ENCODE data around the gene ACVR1C. TPM values are rescaled to one million over a fixed set of nuclear protein-coding genes. Genes with fewer than 3 reads are reported as not detected.

The ACVR1C gene
- total RNA-seq, 1 experiment from 2014 or later: not detected

- no peak for TF ChIP-seq REST (IDR thresholded peaks at IDR 0.05; ENCODE audit: insufficient read depth in 1 of 2, low read depth in 2 of 2, low read length in 1 of 2)
- TF ChIP-seq TCF7L2 (IDR thresholded peaks at IDR 0.05; ENCODE audit: low read depth, low read length): no peak
- TF ChIP-seq SIN3A (IDR thresholded peaks at IDR 0.05; ENCODE audit: borderline replicate concordance, insufficient read depth, low read depth, low read length): no peak
- TF ChIP-seq CTCF (IDR thresholded peaks at IDR 0.05): no peak
- TF ChIP-seq POLR2AphosphoS5 (IDR thresholded peaks at IDR 0.05; ENCODE audit: low read depth, low read length): no peak
- in situ Hi-C loops (cut with HindIII; ENCODE audit: low pct_unique_long_range_greater_than_20kb, low sequenced_read_pairs): no loop called here
- no peak overlapping the region for H3K4me3 ChIP-seq (ENCODE audit: low read depth in 2 of 2, low read length in 2 of 2)
- intact Hi-C loops (cut with micrococcal nuclease; ENCODE audit: unreplicated experiment): loop anchor here (10.0 kb wide), 1 partner anchor 182 kb away; no protein-coding TSS in a partner anchor
- DNase-seq (ENCODE audit: low read depth, low spot score): no peak
- H3K36me3 ChIP-seq (ENCODE audit: control insufficient read depth, insufficient read depth, low read length): no peaks in the 10 kb centered on the region; the same call in 1 of the 2 replicates
- no peaks in the 10 kb centered on the region for H3K9me3 ChIP-seq (ENCODE audit: control insufficient read depth, insufficient read depth, low read depth, low read length)
- peaks cover 5% of the 10 kb centered on the region for H3K27me3 ChIP-seq (ENCODE audit: control insufficient read depth, insufficient read depth, low read length)
- H3K27ac ChIP-seq (ENCODE audit: low read length): no peak overlapping the region
- no peaks in the 10 kb centered on the region for H3K4me1 ChIP-seq (ENCODE audit: control insufficient read depth, insufficient read depth, low read length)
- CTCF ChIA-PET: no interaction called here
- BruUV-seq (replicated peaks): no TSS peak
- POLR2A ChIA-PET: no interaction called here
- no peak for ATAC-seq
Observed at GRCh38 chr2:157487271-157487610, 141.4 kb downstream of the ACVR1C start.

GRCh38 chr2:157486596-157487270, 141.9 kb downstream of the ACVR1C start:
- no peaks in the 10 kb centered on the region for H3K9me3 ChIP-seq (ENCODE audit: control insufficient read depth, insufficient read depth, low read depth, low read length)
- in situ Hi-C loops (cut with HindIII; ENCODE audit: low pct_unique_long_range_greater_than_20kb, low sequenced_read_pairs) (no loop called here), intact Hi-C loops (cut with micrococcal nuclease; ENCODE audit: unreplicated experiment) (loop anchor here (10.0 kb wide), 1 partner anchor 182 kb away; no protein-coding TSS in a partner anchor)
- DNase-seq (ENCODE audit: low read depth, low spot score): no peak
- H3K4me3 ChIP-seq (ENCODE audit: low read depth in 2 of 2, low read length in 2 of 2): no peak overlapping the region
- ChIA-PET POLR2A (no interaction called here), CTCF (no interaction called here)
- H3K27me3 ChIP-seq (ENCODE audit: control insufficient read depth, insufficient read depth, low read length): peaks cover 5% of the 10 kb centered on the region
- ATAC-seq: no peak
- H3K36me3 ChIP-seq (ENCODE audit: control insufficient read depth, insufficient read depth, low read length): no peaks in the 10 kb centered on the region; the same call in 1 of the 2 replicates
- H3K27ac ChIP-seq (ENCODE audit: low read length): no peak overlapping the region
- BruUV-seq (replicated peaks): no TSS peak
- no peak for TF ChIP-seq POLR2AphosphoS5 (IDR thresholded peaks at IDR 0.05; ENCODE audit: low read depth, low read length)
- TF ChIP-seq SIN3A (IDR thresholded peaks at IDR 0.05; ENCODE audit: borderline replicate concordance, insufficient read depth, low read depth, low read length): no peak
- TF ChIP-seq REST (IDR thresholded peaks at IDR 0.05; ENCODE audit: insufficient read depth in 1 of 2, low read depth in 2 of 2, low read length in 1 of 2): no peak
- no peak for TF ChIP-seq CTCF (IDR thresholded peaks at IDR 0.05)
- no peak for TF ChIP-seq TCF7L2 (IDR thresholded peaks at IDR 0.05; ENCODE audit: low read depth, low read length)
- H3K4me1 ChIP-seq (ENCODE audit: control insufficient read depth, insufficient read depth, low read length): no peaks in the 10 kb centered on the region
